HG03460 (cell line): ENCODE data around the gene TGFB1.
"Not testable (repeated sequence)": the region's sequence is repeated elsewhere in the genome, so short reads cannot be mapped to it uniquely, and the experiment has no call there.

ENCODE experiments used
- ATAC-seq: cut with Tn5 transposase; IDR thresholded peaks from one replicate; pipeline ENCODE4 v1.9.1; 2021; ENCODE audit not compliant: unreplicated experiment

TGFB1 gene

DNA sequence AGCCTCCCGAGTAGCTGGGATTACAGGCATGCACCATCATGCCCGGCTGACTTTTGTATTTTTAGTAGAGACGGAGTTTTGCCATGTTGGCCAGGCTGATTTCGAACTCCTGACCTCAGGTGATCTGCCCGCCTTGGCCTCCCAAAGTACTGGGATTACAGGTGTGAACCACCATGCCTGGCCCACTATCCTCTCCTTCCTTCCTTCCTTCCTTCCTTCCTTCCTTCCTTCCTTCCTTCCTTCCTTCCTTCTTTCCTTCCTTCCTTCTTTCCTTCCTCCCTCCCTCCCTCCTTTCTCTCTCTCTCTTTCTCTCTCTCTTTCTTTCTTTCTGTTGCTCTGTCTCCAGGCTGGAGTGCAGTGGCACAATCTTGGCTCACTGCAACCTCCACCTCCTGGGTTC lies 17.4 kb upstream of the TGFB1 start:
- not testable (repeated sequence) for ATAC-seq

DNA sequence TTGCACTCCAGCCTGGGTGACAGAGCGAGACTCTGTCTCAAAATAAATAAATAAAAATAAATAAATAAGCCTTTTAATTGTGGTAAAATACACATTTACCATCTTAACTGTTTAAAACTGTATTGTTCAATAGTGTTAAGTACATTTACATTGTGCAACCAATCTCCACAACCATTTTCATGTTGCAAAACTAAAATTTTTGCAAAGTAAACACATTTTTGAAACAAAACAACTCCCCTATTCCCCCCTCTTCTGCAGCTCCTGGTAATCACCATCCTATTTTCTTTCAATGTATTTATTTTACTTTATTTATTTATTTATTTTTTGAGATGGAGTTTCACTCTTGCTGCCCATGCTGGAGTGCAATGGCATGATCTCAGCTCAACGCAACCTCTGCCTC lies 16.0 kb upstream of the TGFB1 start:
- ATAC-seq, result no peak

- peak; percentile 36 for ATAC-seq
These were observed 14.2 kb upstream of the TGFB1 start for GRCh38 chr19:41367848-41368301.

- ATAC-seq, result no peak
These were observed 12.4 kb upstream of the TGFB1 start for GRCh38 chr19:41366089-41366488.

DNA sequence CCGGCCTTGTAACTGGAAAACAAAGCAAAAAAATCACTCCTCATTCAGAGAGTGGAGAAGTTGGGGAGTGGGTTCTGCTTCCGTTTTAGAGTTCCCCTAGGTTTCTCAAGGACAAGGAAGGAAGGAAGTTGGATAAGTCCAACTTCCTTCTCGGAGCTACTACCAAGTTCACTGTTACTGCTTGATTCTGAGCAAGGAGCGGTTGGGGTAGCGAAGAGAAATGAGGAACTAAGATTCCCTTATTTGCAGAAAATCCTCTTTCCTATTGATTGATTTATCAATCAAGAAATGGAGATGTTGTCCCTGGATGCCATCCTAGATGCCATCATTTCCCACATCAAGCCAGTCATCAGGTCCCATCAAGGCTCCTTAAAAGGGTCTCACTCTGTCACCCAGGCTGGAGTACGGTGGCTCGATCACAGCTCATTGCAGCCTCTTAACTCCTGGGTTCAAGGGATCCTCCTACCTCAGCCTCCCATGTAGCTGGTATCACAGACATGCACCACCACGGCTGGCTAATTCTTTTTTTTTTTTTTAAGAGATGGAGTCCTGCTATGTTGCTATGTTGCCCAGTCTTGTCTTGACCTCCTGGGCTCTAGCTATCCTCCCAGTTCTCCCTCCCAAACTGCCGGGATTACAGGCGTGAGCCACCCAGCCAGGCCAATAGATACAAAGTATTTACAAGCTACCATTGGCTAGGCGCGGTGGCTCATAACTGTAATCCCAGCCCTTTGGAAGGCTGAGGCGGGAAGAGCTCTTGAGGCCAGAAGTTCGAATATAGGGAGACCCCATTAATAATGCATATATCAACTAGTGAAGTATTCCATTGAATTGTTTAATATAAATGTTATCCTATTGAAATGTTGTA lies 11.0 kb upstream of the TGFB1 start:
- ATAC-seq, result no peak

DNA sequence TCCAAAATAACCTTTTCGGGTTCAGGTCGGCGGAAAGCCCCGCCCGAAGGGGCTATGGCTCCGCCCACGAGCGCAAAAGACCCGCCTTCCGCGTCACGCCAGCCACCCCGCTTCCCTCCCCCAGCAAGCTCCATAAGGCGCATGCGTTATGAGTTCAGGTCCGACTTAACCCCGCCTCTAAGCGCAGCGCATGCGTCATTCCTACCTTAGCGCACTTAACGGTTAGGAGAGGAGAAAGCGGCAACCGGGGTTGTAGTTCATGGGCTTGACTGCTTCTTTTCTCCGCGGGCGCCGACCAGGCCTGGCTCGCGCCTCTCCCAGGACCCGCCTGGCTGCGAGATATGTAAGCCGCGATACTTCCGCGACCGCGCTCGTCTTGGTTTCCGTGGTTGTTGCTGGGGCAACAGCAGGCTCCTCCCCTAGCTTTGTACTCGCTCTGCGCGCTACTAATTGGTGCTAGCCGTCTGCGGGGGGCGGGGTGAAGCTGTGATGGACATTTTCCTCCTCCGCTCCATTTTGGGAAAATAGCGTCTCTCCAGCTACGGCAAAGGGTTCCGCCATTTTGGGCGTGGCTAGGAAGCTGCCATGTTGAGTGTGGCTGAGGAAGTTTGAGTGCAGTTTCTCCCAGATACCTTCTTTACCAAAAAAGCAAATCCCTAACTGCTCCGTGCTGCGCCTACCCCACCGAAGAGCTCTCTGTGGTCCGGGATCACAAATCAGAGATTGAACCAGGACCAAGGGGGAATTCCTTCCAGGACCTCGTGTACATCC lies 10.2 kb upstream of the TGFB1 start, which contains the start of gene B9D2:
TSS of gene B9D2 (minus strand) at position 397 of the 771 bp plus-strand sequence. CDS start 630 bp downstream, outside the sequence.
- peak; percentile 76 for ATAC-seq

GRCh38 chr19:41363371-41363752 lies 9.6 kb upstream of the TGFB1 start:
- ATAC-seq, result no peak

DNA sequence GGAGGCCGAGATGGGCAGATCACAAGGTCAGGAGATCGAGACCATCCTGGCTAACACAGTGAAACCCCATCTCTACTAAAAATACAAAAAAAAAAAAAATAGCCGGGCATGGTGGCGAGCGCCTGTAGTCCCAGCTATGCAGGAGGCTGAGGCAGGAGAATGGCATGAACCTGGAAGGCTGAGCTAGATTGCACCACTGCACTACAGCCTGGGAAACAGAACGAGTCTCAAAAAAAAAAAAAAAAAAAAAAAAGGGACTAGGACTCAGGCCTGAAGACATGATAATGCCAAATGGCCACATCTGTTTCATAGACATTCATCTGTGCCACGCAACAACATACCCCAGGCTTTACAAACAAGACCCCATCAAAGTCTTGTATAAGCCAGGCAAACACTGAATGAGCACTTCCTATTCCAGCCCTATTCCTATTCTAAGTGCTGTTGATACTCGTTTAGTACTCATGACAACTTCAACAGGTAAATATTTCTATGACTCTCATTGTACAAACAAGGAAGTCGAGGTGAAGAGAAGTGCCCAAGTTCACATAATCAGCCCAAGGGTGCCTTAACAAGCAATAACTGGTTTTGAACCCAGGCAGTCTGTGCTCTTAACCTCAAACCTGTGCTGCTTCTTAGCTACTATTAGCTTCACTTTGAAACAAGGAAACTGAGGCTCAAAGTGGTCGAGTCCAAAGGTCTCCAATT lies 8.6 kb upstream of the TGFB1 start:
- no peak for ATAC-seq

DNA sequence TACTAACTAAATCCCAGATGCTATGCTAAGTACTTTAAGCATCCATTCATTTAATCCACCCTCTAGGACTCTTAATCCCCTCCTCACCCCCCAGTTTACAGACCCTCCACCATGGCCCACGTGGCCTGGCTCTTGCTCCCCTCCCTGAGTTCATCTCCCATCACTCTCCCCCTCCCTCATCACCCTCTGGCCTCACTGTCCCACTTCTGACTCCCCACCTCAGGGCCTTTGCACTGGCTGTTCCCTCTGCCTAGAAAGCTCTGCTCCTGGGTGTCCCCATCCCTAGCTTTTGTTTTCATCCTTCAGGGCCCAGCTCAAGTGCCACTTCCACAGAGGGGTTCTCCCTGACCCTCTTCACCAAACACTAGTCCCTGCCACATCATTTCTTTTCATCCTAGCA lies 6.0 kb upstream of the TGFB1 start:
- ATAC-seq, result no peak

DNA sequence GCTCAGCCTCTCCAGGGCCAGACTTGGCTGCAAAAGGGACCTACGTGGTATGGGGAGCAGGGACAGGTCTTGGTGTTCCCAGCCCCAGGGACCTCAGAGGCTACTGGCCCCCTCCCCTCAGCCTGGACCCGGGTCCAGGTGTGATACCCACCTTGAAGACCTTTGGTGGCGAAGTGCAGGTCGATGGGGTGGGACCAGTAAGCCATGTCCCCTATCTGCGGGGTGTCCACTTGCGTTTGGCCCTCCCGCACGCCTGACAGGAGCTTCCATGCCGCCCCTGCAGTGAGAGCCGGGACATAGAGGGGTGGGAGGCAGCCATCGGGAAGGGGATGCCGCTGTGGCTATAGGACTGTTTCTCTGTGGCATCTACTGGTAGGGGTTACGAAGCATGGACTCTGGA lies 4.0 kb upstream of the TGFB1 start:
- ATAC-seq, result no peak

DNA sequence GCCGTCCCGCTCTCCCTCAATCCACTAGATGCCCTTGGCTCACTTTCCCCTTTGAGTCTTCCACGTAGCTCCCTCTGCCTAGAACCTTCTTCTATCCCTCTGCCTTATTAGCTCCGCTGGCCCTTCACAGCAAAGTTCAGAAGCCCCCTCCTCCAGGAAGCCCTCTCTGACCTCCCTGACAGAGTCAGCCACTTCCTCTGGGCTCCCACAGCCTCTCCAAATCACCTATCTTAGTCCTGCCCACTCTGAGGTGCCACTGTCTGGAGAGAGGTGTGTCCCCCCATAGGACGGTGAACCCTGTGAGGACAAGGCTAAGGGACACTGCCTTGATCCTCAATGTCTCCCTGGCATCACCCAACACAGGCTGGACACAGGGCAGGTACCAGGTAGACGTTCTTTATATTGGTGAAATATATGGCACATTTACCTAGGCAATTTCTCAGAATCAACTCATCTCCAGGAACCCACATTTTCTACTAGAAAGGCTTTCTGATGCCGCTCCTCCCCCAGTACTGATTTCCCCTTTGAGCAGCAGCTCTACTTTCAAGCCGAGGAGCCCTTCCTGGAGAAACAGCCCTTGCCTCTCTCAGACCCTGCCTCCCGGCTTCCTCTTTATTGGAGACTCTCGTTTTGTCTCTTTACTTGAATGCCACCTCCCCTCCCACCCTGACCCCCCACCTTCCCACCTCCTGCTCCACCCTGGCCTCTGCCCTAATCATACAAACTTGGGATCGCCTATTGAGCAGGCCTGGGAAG lies 3.4 kb upstream of the TGFB1 start:
- ATAC-seq, result no peak

- ATAC-seq, result no peak
These were observed 2.1 kb upstream of the TGFB1 start for GRCh38 chr19:41355802-41356201.

DNA sequence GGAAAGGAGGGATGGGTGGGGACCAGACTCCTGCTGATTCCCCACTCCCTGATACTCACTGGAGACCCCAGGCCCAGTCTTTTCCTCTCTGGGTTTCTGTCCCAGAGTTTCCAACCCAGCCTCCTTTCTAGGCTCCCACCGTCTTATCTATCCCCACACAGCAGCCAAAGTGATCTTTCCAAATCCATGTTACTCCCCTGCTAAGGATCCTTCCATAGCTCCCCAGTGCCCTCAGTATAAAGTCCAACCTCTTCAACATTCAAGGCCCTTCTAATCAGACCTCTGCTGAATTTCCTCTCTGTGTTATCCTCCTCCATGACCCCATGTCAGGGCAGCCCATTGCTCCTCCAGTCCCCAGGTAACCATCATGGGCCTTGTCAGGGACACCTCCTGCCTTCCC lies 1.3 kb upstream of the TGFB1 start:
- no peak for ATAC-seq

GRCh38 chr19:41354343-41354953 lies 726 bp upstream of the TGFB1 start:
- ATAC-seq, result no peak

- no peak for ATAC-seq
These were observed 885 bp downstream of the TGFB1 start for GRCh38 chr19:41352609-41353465.

DNA sequence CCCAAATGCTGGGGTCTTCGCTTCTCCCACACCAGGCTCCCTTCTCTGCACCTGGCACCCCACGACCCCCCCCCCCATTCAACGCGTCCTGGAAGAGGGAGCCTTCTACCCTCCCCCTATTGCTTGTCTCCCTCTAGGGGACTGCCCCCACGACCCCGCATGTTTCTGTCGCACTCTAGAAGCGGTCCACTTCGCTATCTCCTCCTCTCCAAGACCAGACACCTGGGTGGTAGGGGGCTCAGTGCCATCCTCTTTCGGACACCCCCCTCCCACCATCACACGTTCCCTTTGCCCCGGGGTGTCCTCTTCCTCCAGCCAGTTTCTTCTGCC lies 1.5 kb downstream of the TGFB1 start:
- ATAC-seq, result no peak

DNA sequence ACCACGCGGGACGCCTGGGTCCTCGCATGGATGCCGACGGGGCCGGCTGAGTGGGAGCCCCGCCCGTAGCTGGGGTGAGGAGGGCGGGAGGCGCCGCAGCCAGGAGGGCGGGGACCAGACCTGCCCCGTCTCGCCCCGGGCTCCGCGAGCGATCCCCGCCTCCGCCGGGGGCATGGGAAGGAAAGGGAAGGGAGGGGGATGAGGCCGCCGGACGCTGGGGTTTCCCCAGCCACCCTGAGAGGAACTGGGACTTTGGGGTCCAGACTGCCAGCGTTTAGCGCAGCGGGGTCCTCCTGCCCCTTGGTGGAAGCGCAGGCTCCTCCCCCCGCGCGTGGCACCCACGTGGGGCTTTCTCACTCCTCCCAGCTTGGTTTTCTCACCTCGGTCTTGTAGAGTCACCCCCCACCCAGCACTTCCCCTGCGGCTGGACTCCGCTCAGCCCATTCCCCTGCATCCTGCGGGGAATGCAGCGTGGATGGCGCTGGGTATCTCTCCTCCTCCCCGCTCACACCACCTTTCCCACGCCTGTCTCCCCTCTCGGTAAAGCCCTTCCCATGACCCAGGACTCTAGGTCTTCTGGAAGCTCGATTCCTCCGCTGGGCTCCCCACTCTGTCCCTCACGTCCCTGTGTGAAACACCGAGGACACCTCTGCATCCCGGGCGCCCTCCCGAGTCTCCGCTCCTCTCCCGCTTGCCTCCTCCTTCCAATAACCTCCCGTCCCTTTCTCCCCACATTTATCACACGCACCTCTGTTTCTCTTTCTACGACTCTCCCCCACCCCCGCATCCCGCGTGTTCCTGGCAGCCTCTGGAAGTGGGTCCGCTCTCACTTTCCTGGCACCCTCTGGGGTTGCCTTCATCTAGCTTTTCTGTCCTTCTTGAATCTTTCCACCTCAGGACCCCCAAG lies 2.1 kb downstream of the TGFB1 start:
- peak; percentile 32 for ATAC-seq

- no peak for ATAC-seq
These were observed 2.9 kb downstream of the TGFB1 start for GRCh38 chr19:41350735-41351338.
